Ascending aorta (tissue), 2 donors: ENCODE data around the gene AGK. TPM values are rescaled to one million over a fixed set of nuclear protein-coding genes. Genes with fewer than 3 reads are reported as not detected.
A peak's percentile ranks its signal among the peaks of the same experiment; 100 is the strongest.
"Not testable (repeated sequence)": the region's sequence is repeated elsewhere in the genome, so short reads cannot be mapped to it uniquely, and the experiment has no call there.

ENCODE experiments used
- DNase-seq, 2 donors: peaks; one replicate each; pipeline ENCODE4 v3.0.0-alpha.2; 2019; ENCODE audit warnings: low spot score in 2 of 2
- H3K27ac ChIP-seq, 2 donors: fragments of 200-600 bp; sonication (generic); one replicate each; pipeline ENCODE4 v1.5.1; 2016 to 2017; ENCODE audit warnings: mild to moderate bottlenecking in 1 of 2
- H3K27me3 ChIP-seq: fragments of 200-600 bp; sonication (generic); one replicate; pipeline ENCODE4 v1.5.1; 2017
- H3K36me3 ChIP-seq, 2 donors: fragments of 200-600 bp; sonication (generic); one replicate each; pipeline ENCODE4 v1.5.1; 2016
- H3K4me1 ChIP-seq, 2 donors: fragments of 200-600 bp; sonication (generic); one replicate each; pipeline ENCODE4 v1.5.1; 2016 to 2017; ENCODE audit warnings: mild to moderate bottlenecking in 1 of 2
- H3K4me3 ChIP-seq, 2 donors: fragments of 200-600 bp; sonication (generic); one replicate each; pipeline ENCODE4 v1.5.1; 2016 to 2017; ENCODE audit warnings: mild to moderate bottlenecking in 1 of 2
- H3K9me3 ChIP-seq, 2 donors: fragments of 200-600 bp; sonication (generic); one replicate each; pipeline ENCODE4 v1.5.1; 2016
- CTCF ChIP-seq, 3 experiments: fragments of 200-600 bp in 2 of 3; fragments of 450-650 bp in 1 of 3; sonication (generic) in 2 of 3; IDR thresholded peaks; one replicate each; pipeline ENCODE4 v1.5.1; 2016 to 2019; ENCODE audit warnings: antibody characterized with exemption in 3 of 3, mild to moderate bottlenecking in 1 of 3, moderate library complexity in 1 of 3
- intact Hi-C: fragments of 100-400 bp; cut with DNase I; formaldehyde crosslinking; loops from one replicate; pipeline ENCODE4 v1.15.1; 2023
- total RNA-seq: library from RNA; depleted of rRNA; stranded (reverse); fragments of >200 nt; gene quantifications from one replicate; pipeline ENCODE4 v1.1.0, GENCODE V29; 2016

Gene AGK
- total RNA-seq, 1 donor from 2014 or later, result 16.1 TPM

- no peak overlapping the region for H3K4me3 ChIP-seq
- no peak for DNase-seq
- H3K9me3 ChIP-seq, result no peaks in the 10 kb centered on the region
- no peak overlapping the region for H3K27ac ChIP-seq
- TF ChIP-seq CTCF (IDR thresholded peaks at IDR 0.05), result no peak
- peaks cover 8 to 21% of the 10 kb centered on the region in 2 donors for H3K36me3 ChIP-seq
- intact Hi-C loops, result no loop called here
- no peaks in the 10 kb centered on the region for H3K4me1 ChIP-seq
- no peaks in the 10 kb centered on the region for H3K27me3 ChIP-seq
These were observed 89.1 kb downstream of the AGK start for GRCh38 chr7:141640239-141640840.

DNA sequence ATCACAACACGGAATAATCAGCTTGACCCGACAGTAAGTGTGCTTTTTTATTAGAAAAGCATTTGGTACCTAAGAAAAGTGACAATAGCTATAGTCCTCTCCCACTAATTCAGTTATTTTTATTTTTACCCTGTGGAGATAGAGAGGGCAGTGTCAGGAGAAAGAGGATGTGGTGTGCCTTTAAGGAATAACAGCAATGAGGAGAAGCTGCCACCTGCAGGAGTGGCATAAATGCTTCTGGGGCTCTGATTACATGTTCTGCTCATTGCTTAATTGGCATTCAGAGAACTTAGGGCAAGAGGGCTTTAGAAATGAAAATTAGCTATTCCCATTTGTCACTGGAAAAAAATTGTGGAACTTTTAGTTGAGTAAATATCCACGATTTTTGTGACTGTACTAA is 90.7 kb downstream of the AGK start:
- H3K4me3 ChIP-seq, result no peak overlapping the region
- TF ChIP-seq CTCF (IDR thresholded peaks at IDR 0.05), result no peak
- DNase-seq, result no peak

GRCh38 chr7:141645188-141645587 is 94.0 kb downstream of the AGK start:
- H3K4me1 ChIP-seq, result peaks cover 0 to 17% of the 10 kb centered on the region in 2 donors
- intact Hi-C loops, result no loop called here
- H3K36me3 ChIP-seq, result peaks cover 8 to 18% of the 10 kb centered on the region in 2 donors
- H3K27ac ChIP-seq, result no peak overlapping the region
- no peak for DNase-seq
- no peak for TF ChIP-seq CTCF (IDR thresholded peaks at IDR 0.05)
- no peaks in the 10 kb centered on the region for H3K27me3 ChIP-seq
- H3K4me3 ChIP-seq, result no peak overlapping the region
- H3K9me3 ChIP-seq, result no peaks in the 10 kb centered on the region

More for the DNA sequence above, 90.7 kb downstream of the AGK start:
- intact Hi-C loops, result no loop called here
- Histone ChIP-seq H3K27ac (no peak overlapping the region), H3K36me3 (peaks cover 8 to 18% of the 10 kb centered on the region in 2 donors), H3K27me3 (no peaks in the 10 kb centered on the region), H3K4me1 (no peaks in the 10 kb centered on the region), H3K9me3 (no peaks in the 10 kb centered on the region)

DNA sequence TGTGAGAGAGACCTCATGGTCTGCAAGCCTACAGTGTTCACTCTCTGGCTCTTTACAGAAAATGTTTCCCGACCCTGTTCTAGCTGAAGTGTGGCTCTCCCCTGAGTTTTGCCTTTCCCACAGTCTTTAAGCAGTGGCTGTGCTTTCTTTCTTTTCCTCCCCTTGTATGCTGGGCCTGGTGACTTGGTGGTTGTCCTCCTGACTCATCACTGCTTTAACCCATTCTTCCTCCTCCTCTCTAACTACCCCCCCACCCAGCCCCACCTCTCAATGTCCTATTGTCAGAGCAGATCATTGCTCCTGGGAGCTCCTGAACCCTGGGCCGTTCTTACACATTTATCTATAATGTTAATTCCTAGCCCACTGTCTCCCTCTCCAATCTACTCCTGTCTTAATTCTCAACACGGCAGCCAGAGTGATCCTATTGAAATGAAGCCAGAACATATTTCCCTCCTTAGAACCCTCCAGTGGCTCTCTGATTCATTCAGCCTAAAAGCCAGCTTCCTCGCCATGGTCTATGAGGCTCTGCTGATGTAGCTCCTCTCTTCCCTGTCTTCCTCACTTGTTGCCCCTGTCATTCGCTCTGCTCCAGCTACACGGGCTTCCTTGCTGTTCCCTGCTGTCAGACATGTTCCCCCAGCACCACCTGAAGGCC is 95.7 kb downstream of the AGK start:
- no peak for TF ChIP-seq CTCF (IDR thresholded peaks at IDR 0.05)
- no peak for DNase-seq
- intact Hi-C loops, result no loop called here

DNA sequence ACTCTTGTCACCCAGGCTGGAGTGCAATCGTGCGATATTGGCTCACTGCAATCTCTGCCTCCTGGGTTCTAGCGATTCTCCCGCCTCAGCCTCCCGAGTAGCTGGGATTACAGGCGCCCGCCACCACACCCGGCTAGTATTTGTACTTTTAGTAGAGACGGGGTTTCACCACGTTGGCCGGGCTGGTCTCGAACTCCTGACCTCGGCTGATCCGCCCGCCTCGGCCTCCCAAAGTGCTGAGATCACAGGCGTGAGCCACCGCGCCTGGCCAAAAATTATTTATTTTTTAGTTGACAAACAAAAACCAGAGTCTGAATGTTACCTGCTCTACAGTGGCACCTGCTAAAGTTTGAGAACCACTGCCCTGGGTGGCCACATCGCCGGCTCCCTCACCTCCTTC is 96.5 kb downstream of the AGK start:
- H3K27me3 ChIP-seq, DNase-seq, H3K4me3 ChIP-seq, intact Hi-C loops, H3K9me3 ChIP-seq: not testable (repeated sequence)
- H3K4me1 ChIP-seq, result peaks cover 0 to 17% of the 10 kb centered on the region in 2 donors
- peaks cover 0 to 10% of the 10 kb centered on the region in 2 donors for H3K36me3 ChIP-seq
- H3K27ac ChIP-seq, result peak overlapping the region in 1 of 2 donors; percentile 24

More for the DNA sequence above, 95.7 kb downstream of the AGK start:
- Histone ChIP-seq H3K27me3 (no peaks in the 10 kb centered on the region), H3K27ac (no peak overlapping the region), H3K4me1 (peaks cover 0 to 17% of the 10 kb centered on the region in 2 donors), H3K9me3 (no peaks in the 10 kb centered on the region), H3K4me3 (no peak overlapping the region), H3K36me3 (peaks cover under 1 to 13% of the 10 kb centered on the region in 2 donors)

DNA sequence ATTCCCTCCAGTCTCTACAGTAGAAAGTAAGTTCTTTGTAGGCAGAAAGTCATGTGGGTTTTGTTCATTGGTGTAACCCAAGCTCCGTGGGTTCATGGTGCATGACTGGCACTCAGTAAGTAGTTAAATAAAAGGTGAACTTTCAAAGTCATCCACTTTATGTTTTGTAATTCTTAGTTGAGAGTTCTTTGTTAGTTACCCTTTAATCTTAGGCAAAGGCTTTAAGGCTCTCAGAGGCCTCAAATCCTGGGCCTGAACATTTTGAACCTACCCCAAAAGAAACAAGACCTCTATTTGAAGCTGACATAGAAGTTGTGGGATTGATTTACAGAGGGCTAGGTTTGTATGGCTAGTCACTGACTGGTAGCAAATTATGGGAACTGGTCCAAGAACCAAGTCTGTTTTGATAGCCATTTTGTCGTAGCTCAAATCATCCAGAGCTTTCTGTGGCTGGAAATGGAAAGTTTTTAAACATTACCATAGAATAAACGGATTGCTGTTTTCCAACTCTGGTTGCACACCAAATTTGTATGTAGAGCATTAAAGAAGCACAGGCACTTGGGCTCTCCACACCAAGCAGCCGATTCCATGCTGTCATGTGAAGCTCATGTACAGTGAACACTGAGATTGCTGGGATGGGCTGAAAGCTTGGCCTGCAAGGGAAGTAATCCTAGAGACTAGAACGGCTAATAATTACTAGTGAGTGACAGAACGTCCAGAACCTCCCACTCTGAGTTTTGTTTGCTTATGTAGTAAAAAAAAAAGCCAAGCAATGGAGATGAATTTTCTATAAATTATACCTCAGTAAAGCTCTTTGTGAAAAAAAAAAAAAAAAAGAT is 97.3 kb downstream of the AGK start:
- no peaks in the 10 kb centered on the region for H3K9me3 ChIP-seq
- intact Hi-C loops, result no loop called here
- no peak overlapping the region for H3K4me3 ChIP-seq
- no peak for TF ChIP-seq CTCF (IDR thresholded peaks at IDR 0.05)
- H3K27ac ChIP-seq, result peak overlapping the region; percentile 49 to 53
- H3K36me3 ChIP-seq, result peaks cover 0 to 7% of the 10 kb centered on the region in 2 donors
- H3K27me3 ChIP-seq, result no peaks in the 10 kb centered on the region
- H3K4me1 ChIP-seq, result peaks cover 0 to 17% of the 10 kb centered on the region in 2 donors
- DNase-seq, result no peak
